ENCODE measurements around the gene CCDC134.
"Not testable (repeated sequence)": the region's sequence is repeated elsewhere in the genome, so short reads cannot be mapped to it uniquely, and the experiment has no call there.

CCDC134 gene

DNA sequence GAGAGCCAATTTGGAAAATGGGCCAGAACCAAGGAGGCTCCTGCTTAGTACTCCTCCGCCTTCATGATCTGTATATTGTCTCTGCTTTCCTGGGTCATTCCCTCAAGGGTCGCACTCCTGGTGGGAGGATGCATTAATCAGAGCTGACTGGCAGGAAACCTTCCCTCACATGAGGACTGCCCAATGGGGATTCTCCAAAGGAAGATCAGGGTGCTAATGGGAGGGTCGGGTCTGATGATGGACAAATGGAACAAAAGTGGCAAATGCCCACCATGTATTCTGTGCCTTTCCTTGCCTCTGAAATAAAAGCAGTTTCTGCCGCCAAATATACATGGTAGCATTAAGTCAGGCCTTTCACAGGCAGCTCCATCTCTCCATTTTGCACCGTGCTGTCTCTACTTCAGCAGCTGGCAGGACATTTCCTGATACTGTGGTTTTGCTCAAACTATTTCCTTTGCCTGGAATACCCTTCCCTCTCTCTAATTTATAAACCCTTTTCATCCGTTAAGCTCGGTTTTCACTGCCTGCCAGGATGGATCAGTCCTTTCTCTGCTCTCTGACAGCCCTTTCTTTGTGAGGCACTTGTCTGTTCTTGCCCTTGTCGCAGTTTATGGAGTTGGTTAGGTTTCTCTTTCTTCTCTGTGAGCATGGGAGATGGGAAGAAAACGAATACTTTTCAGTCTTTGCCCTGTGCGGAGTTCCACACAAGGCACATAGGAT is 45.9 kb downstream of the CCDC134 start:
- DNase-seq = no peak

DNA sequence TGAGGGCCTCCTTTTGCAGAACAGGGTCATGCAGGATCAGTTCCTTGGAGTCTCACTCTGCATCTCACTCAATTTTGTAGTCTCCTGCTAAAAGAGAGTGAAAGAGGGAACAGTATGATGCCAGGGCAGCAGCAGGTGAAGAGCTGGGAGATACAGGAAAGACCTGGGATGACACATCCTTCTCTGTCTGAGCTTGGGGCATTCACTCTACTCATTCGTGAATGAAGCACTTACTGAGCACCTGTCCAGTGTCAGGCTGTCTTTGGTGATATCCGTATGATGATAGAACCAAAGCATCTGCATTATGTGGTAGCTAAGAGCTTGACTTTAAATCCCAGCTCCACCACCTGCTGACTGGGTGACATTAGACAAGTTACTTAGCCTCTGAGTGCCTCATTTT is 46.8 kb downstream of the CCDC134 start:
- DNase-seq = no peak

DNA sequence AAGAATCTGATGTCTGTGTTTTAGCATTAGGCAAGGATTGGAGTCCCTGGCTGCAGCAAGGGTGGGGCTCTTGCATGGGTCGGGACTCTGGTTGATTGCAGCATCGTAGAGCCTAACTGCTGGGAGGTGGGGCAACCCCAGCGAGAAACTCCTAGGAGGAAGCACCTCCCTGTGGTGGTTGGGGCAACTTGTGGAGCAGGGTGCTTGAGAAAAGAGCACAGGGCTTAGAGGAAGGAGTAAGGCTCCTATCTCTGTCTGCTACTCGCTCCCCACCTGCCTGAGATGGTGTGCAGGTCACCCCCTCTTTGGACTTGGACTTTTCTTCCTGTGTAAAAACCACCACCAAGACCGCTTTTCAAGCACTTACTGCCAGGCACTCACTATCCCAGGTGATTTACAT is 48.0 kb downstream of the CCDC134 start:
- DNase-seq = no peak

DNA sequence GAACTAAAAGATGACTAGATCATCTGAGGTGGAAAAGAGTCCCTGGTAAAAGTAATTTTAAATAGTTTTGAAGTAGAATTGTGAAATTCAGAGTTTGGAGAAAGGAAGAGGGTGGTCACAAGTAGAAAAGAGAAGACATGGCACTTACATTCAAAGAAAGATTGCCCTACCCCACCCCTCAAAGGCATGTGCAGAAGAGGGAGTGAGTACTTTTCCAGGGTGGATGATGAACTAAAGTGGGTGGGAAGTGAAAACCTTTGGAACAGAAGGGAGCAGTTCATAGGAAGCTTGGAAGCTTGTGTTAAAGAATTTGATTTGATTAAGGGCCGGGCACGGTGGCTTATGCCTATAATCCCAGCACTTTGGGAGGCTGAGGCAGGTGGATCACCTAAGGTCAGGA is 56.0 kb downstream of the CCDC134 start:
- no peak for DNase-seq

DNA sequence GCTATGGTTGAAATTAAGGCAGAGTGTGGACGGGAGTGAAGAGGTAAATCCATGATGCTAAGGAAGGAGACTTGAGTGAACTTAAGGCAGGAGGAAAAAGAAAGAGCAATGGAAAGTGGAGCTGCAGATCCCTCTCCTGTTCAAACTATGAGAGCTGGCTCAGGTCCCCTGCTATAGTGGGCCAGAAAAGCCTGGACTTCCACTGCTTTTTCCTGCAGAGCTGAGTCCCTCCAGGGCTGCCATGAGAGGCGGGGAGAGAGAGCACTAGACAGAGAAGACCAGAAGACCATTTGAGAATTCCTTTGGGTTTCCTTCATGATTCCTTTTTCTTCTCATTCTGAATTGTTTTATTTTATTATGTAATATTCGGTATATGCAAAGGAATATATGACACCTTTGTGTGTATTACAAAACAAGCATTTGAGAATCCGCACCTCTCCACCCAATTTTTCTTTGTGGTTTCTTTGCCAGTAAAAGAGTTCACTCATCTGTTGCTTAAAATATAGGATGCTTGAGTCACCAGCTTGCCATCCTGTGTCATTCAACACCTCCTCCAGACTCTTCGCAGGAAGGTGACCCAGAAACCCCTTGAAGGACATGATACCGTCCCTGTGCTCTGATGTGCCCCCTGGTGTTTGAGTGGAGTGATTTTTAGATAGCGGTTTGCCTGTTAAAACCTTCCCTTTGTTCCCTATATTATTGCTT is 56.8 kb downstream of the CCDC134 start:
- DNase-seq = no peak

DNA sequence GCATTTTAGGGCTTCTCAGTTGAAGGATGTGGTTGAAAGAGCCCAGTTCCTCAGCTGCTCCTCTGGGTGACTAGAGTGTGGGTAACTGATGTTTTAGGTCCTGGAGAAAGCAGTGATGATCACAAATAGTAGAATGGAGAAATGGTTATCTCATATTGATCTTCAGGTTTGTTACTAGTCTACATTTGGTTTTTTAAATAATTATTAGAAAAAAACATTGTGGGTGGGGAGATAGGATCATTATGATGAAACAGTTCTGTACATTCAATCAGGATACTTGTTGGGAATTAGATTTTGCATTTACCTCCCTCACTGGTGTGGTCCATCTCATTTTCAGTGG is 57.4 kb downstream of the CCDC134 start:
- no peak for DNase-seq

DNA sequence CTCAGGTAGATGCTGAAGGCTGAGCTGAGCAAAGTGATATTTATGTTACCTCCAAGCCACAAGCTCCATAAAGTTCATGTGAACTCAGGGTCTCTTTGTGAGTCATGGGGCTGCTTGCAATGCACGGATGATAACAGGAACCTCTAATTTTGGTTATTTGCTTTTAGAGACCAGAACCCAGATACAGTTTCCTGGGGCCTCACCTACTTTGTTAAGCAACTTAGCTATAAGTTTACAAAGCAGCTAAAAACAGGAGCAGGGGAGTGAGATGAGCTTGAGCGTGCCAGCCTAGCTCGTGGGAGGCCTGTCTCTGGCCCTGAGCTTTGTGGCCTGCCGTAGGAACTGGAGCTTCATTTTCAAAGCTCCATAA is 61.7 kb downstream of the CCDC134 start:
- no peak for DNase-seq

- DNase-seq = no peak
These were observed 62.2 kb downstream of the CCDC134 start for GRCh38 chr22:41862530-41863266.

DNA sequence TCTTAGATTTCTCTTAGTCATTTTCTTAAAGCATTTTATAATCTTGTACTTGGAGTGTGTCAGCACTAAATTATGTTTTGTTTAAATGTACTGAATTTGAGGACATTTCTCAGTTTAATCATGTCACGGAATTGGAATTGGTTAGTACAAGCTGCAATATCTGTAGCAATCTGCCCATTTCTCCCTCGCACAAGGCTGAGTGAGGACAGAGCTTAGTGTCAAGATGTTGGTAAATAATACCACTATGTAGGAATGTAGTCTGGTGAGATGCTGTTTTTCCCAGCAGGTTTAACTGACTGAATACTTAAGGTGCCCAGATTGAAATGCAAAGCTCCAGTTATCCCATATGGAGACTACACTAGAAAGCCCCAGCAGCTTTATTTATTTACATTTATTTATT is 63.0 kb downstream of the CCDC134 start:
- DNase-seq = no peak

- DNase-seq = no peak
These were observed 68.1 kb downstream of the CCDC134 start for GRCh38 chr22:41868556-41868955.

- not testable (repeated sequence) for DNase-seq
These were observed 69.6 kb downstream of the CCDC134 start for GRCh38 chr22:41870081-41870480.

DNA sequence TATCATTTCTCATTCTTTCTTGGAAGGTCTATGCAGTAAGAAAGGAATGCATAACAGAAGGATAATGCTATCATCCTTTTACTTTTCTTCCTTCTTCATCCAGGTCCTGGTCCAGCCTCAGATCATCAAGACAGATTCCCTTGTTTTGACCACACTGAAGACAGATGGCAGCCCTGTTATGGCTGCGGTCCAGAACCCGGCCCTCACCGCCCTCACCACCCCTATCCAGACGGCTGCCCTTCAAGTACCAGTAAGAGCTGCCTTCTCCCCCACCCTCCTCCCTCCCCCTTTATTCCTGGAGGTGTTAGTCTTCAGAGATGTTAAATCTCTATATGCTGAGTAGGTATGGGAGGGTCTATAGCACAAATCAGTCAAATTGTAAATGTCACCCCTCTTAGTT is 70.3 kb downstream of the CCDC134 start:
- no peak for DNase-seq

GRCh38 chr22:41873391-41873790 is 72.9 kb downstream of the CCDC134 start:
- DNase-seq = no peak

GRCh38 chr22:41874090-41874489 is 73.6 kb downstream of the CCDC134 start:
- DNase-seq = no peak

DNA sequence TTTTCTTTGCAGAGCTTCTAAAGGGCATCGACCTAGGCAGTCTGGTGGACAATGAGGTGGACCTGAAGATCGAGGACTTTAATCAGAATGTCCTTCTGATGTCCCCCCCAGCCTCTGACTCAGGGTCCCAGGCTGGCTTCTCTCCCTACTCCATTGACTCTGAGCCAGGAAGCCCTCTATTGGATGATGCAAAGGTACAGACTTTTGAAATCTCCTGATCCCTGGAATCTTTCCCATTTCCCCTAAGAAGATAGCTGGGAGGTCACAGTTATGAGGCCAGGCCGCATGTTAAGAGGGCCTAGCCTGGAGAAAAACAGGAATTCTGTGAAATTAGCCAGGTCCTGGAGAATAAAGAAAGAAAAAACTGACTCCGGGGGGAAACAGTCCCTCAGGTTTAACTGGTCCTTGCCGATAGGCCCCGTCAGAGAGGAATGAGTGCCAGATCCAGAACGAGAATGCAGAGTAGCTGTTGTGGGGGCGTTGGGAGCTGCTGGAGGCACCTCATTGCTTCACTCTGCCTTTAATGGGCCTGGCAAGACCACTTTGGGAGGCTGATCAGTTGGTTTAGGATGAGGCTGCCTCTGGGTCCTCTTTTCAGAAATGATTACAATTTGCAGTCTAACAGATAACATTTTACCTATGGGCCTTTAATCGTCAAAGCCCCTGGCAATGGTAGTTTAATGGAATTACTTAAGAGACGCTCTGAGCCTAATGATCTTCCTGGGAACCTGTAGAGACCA is 75.2 kb downstream of the CCDC134 start:
- no peak for DNase-seq

Data from 8988T (cell line).